Heart left ventricle (tissue), 16 donors: ENCODE data around the gene SEC14L1. TPM values are rescaled to one million over a fixed set of nuclear protein-coding genes. Genes with fewer than 3 reads are reported as not detected.
"Not testable (repeated sequence)": the region's sequence is repeated elsewhere in the genome, so short reads cannot be mapped to it uniquely, and the experiment has no call there.

Experiments used
- ATAC-seq, 4 donors: fragments of 200-7000 bp; cut with Tn5 transposase; one replicate each; pipeline ENCODE4 v1.9.1; 2020 to 2022; ENCODE audit warnings: moderate library complexity in 4 of 4, mild to moderate bottlenecking in 3 of 4, moderate number of reproducible peaks in 1 of 4
- DNase-seq, 5 donors: peaks; one replicate each; pipeline ENCODE4 v3.0.0-alpha.2; 2020
- H3K27ac ChIP-seq, 12 donors: fragments of 200-600 bp; sonication (generic) in 4 of 12; one replicate each; pipeline versions ENCODE4 v1.5.0 to v1.8.0; 2016 to 2022; ENCODE audit warnings: mild to moderate bottlenecking in 2 of 12
- H3K27me3 ChIP-seq, 9 donors: fragments of 200-600 bp; sonication (generic) in 2 of 9; one replicate each; pipeline versions ENCODE4 v1.5.1 to v1.8.0; 2016 to 2022; ENCODE audit warnings: mild to moderate bottlenecking in 3 of 9
- H3K36me3 ChIP-seq, 9 donors: fragments of 200-600 bp; sonication (generic) in 2 of 9; one replicate each; pipeline versions ENCODE4 v1.5.0 to v1.8.0; 2018 to 2022; ENCODE audit warnings: mild to moderate bottlenecking in 2 of 9
- H3K4me1 ChIP-seq, 12 donors: fragments of 200-600 bp; sonication (generic) in 4 of 12; one replicate each; pipeline versions ENCODE4 v1.5.0 to v1.8.0; 2016 to 2022; ENCODE audit warnings: mild to moderate bottlenecking in 3 of 12
- H3K4me3 ChIP-seq, 12 donors: fragments of 200-600 bp; sonication (generic) in 4 of 12; one replicate each; pipeline versions ENCODE4 v1.5.0 to v1.8.0; 2017 to 2022; ENCODE audit warnings: mild to moderate bottlenecking in 9 of 12, moderate library complexity in 4 of 12
- H3K9me3 ChIP-seq, 12 donors: fragments of 200-600 bp; sonication (generic) in 4 of 12; one replicate each; pipeline versions ENCODE4 v1.5.0 to v1.8.0; 2016 to 2022; ENCODE audit warnings: mild to moderate bottlenecking in 1 of 12
- CTCF ChIP-seq, 12 donors: fragments of 200-600 bp; sonication (generic) in 4 of 12; IDR thresholded peaks; one replicate each; pipeline versions ENCODE4 v1.5.0 to v1.8.0; 2018 to 2022; ENCODE audit warnings: antibody characterized with exemption in 12 of 12, mild to moderate bottlenecking in 5 of 12
- POLR2A ChIP-seq, 2 donors: fragments of 450-650 bp; IDR thresholded peaks; one replicate each; pipeline ENCODE4 v1.6.1; 2017; ENCODE audit warnings: antibody characterized with exemption in 2 of 2, mild to moderate bottlenecking in 2 of 2, moderate library complexity in 2 of 2
- WGBS, 4 donors: extraction: QIAGEN DNeasy Blood & Tissue Kit in 2 of 4; methylation state at CpG; one replicate each; pipeline versions ENCODE4 v1.1.5 to v1.1.7; 2013 to 2018; 5-methylcytosine and 5-hydroxymethylcytosine counted together
- intact Hi-C, 10 donors: fragments of 100-400 bp; cut with DNase I; formaldehyde crosslinking; loops; one replicate each; pipeline versions ENCODE4 v1.11.1 to v1.14.2; 2022
- polyA plus RNA-seq, 2 donors: library from polyadenylated mRNA; stranded (reverse); fragments of 200-250 nt; gene quantifications; one replicate each; pipeline ENCODE4 v1.2.3, GENCODE V29; 2013
- total RNA-seq, 9 donors: library from RNA; depleted of rRNA in 2 of 9; stranded (reverse); fragments of >200 nt in 2 of 9; fragmentation: NEBNext Ultra II Directional in 3 of 9; extraction: Animal tissue kit (Norgen Biotek cat#: 25700) in 3 of 9; gene quantifications; one replicate each; pipeline versions ENCODE4 v1.1.0 to v1.2.4, GENCODE V29; 2016 to 2023
- donor health status: ischemic (EF 13 %, LVEDD 7.1; RV severe dilation, severe dysfunction).
- donor health status: healthy with polysubstance abuse.
- donor health status: DM: no; HTN: yes; CAD: no.
- donor health status: DM: no; HTN: no; CAD: no.
- donor health status: ischemic (EF 25% LVEDD 6.9; RV normal size, moderate dysfunction).
- donor health status: ischemic (EF 25% LVEDD 5.7; RV mildly dilated, moderate dysfunction).
- donor health status: healthy.
- donor health status: DM: yes; HTN: yes; CAD: no.
- donor health status: ischemic (EF 35%, LVEDD 5.7; RV mildly dilated, moderate dysfunction).
- donor health status: nonischemic (EF 11% LVEDD 7.7; RV severe dilation, severe dysfunction).
- donor health status: DM: yes; HTN: yes; CAD: no.
- donor health status: PGD.
- donor health status: ischemic (EF 29% LVEDD 5.4; RV normal size, mild dysfunction).
- donor health status: nonischemic (EF 23%, LVEDD 6.1; RV moderate dilation, normal function).

Gene SEC14L1
- total and polyA plus RNA-seq, 11 donors = 26.6 to 116 (median 53.7) TPM

GRCh38 chr17:77136420-77136767 is 4.4 kb upstream of the SEC14L1 start:
- no peaks in the 10 kb centered on the region for H3K27me3 ChIP-seq
- WGBS, 4 donors = 85 to 90% (median 88%) methylated on average over 8 of the region's 8 CpGs
- no peak for DNase-seq
- H3K27ac ChIP-seq = peak overlapping the region in 1 of 12 donors; percentile 84
- H3K4me3 ChIP-seq = no peak overlapping the region
- peaks cover 0 to 16% (median 3%) of the 10 kb centered on the region in 12 donors for H3K9me3 ChIP-seq
- intact Hi-C loops = no loop called here
- TF ChIP-seq CTCF (IDR thresholded peaks at IDR 0.05) = no peak
- TF ChIP-seq POLR2A (IDR thresholded peaks at IDR 0.05) = no peak
- H3K4me1 ChIP-seq = peaks cover 0 to 44% (median 10%) of the 10 kb centered on the region in 12 donors
- no peaks in the 10 kb centered on the region for H3K36me3 ChIP-seq
- ATAC-seq = no peak

- peaks cover 0 to 16% (median 3%) of the 10 kb centered on the region in 12 donors for H3K9me3 ChIP-seq
- H3K4me1 ChIP-seq = peaks cover 0 to 48% (median 8%) of the 10 kb centered on the region in 12 donors
- ATAC-seq = no peak
- no peak for TF ChIP-seq CTCF (IDR thresholded peaks at IDR 0.05)
- TF ChIP-seq POLR2A (IDR thresholded peaks at IDR 0.05) = no peak
- intact Hi-C loops = no loop called here
- H3K27me3 ChIP-seq = no peaks in the 10 kb centered on the region
- no peak overlapping the region for H3K4me3 ChIP-seq
- H3K36me3 ChIP-seq = no peaks in the 10 kb centered on the region
- H3K27ac ChIP-seq = peak overlapping the region in 4 of 12 donors; percentile 4 to 94 (median 27)
- 71 to 96% (median 83%) methylated on average over 3 of the region's 3 CpGs for WGBS, 4 donors
- no peak for DNase-seq
These were observed 3.7 kb upstream of the SEC14L1 start for GRCh38 chr17:77137111-77137510.

GRCh38 chr17:77137886-77138285 is 2.9 kb upstream of the SEC14L1 start:
- peak in 1 of 2 donors; percentile 30 for TF ChIP-seq POLR2A (IDR thresholded peaks at IDR 0.05)
- Histone ChIP-seq H3K4me1 (peaks cover 0 to 48% (median 8%) of the 10 kb centered on the region in 12 donors), H3K9me3 (peaks cover 0 to 16% (median 3%) of the 10 kb centered on the region in 12 donors), H3K27ac (peak overlapping the region in 9 of 12 donors; percentile 4 to 98 (median 31))
- 60 to 71% (median 67%) methylated on average over 3 of the region's 3 CpGs for WGBS, 4 donors
- ATAC-seq, H3K4me3 ChIP-seq, H3K27me3 ChIP-seq, intact Hi-C loops, H3K36me3 ChIP-seq: not testable (repeated sequence)
- DNase-seq = peak in 2 of 5 donors; percentile 38 to 73

DNA sequence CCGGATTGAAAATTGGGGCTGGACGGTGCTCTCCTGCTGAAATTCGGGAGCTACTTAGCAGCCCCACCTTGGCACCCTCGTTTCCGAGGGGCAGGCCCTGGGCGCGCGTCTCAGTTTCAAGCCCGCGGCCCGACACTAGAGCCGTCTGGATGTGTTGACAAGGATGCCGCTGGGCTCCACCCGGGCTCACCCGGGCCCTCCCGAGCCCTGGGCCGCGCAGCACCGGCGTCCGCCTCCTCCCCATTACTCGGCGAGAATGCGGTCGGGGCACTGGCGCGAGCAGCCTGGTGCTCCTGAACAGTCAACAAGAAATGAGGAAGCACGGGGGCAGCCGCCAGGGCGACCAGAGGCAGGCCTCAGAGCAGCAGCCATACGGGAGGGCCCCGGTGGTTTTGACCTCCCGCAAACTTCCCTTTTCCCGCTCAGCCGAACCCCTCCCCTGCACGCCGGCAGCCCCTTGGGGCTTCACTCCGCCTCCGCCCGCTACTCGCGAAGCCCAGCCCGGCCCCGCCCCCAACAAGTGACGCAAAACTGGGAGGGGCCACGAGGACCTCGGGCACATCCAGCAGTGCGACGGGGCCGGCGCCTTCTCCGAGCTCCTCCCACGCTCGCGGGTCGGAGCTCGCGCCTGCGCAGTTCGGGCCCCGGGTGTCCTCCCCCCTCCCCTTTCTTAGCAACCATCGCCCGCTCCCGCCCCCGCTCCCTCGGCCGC is 447 bp upstream of the SEC14L1 start:
- TF ChIP-seq CTCF (IDR thresholded peaks at IDR 0.05) = peak in 1 of 12 donors; percentile 27
- peak; percentile 86 to 97 for TF ChIP-seq POLR2A (IDR thresholded peaks at IDR 0.05)
- Histone ChIP-seq H3K9me3 (peaks cover 0 to 16% (median 3%) of the 10 kb centered on the region in 12 donors), H3K27me3 (no peaks in the 10 kb centered on the region), H3K4me1 (peaks cover 0 to 54% (median 11%) of the 10 kb centered on the region in 12 donors), H3K36me3 (peaks cover 0 to 28% (median 24%) of the 10 kb centered on the region in 9 donors), H3K27ac (peak overlapping the region; percentile 80 to 98 (median 94)), H3K4me3 (peak overlapping the region; percentile 12 to 95 (median 76))
- DNase-seq (peak; percentile 99 to 100 (median 100)), ATAC-seq (peak; percentile 98)
- intact Hi-C loops = loop anchor here in 8 of 10 donors (2.0 to 10.0 kb wide), 6 partner anchors 33 to 64 kb away; no protein-coding TSS in a partner anchor
- WGBS, 4 donors = 1 to 3% (median 2%) methylated on average over 29 to 67 of the region's 67 CpGs
